Endothelial cell of umbilical vein (primary cell): ENCODE results near the gene TEX22. TPM values are rescaled to one million over a fixed set of nuclear protein-coding genes. Genes with fewer than 3 reads are reported as not detected.

Source experiments
- BruUV-seq: library from RNA; stranded (reverse); fragments of 400-500 nt; replicated peaks from 2 replicates; lab custom pipeline; 2021; lab: Mats Ljungman, UMichigan
- CTCF ChIA-PET: fragments of 300-600, 350-600 bp; sonication (Branson Sonifier 250); formaldehyde crosslinking; loops from one replicate; lab custom pipeline; 2021; ENCODE audit warnings: antibody characterized with exemption, inconsistent platforms; lab: Charles Lee
- POLR2A ChIA-PET: fragments of 300-600, 350-600 bp; sonication (Branson Sonifier 250); formaldehyde crosslinking; loops from one replicate; lab custom pipeline; 2021; ENCODE audit warnings: antibody characterized with exemption, inconsistent platforms; lab: Charles Lee
- DNase-seq: peaks from one replicate; pipeline ENCODE4 v3.0.0-alpha.2; 2011; ENCODE audit warnings: low read depth, low spot score
- FAIRE-seq: peaks from 2 replicates; lab custom pipeline; 2011; peaks lifted over from hg19 to GRCh38; lab: Jason Lieb, UNC
- H2AFZ ChIP-seq: 2 replicates; pipeline ENCODE4 v1.6.0; 2012; ENCODE audit warnings: low read depth, low read length, control low read depth, inconsistent platforms
- H3K27ac ChIP-seq: 2 replicates; pipeline ENCODE4 v1.5.1; 2011; ENCODE audit warnings: low read depth, mild to moderate bottlenecking, control low read depth, low read length, moderate library complexity; ENCODE audit not compliant: insufficient read depth
- H3K27me3 ChIP-seq, 2 experiments: 2 replicates each; pipeline versions ENCODE4 v1.6.0 to v1.6.1; 2011; ENCODE audit warnings: low read length in 2 of 2, mixed read lengths in 1 of 2; ENCODE audit not compliant: control insufficient read depth in 2 of 2, insufficient read depth in 2 of 2
- H3K36me3 ChIP-seq, 2 experiments: 2 replicates in 1 of 2; 3 replicates in 1 of 2; pipeline ENCODE4 v1.5.1; 2011; ENCODE audit warnings: low read length in 2 of 2, mild to moderate bottlenecking in 1 of 2, moderate library complexity in 1 of 2; ENCODE audit not compliant: control insufficient read depth in 2 of 2, insufficient read depth in 2 of 2; ENCODE audit errors: extremely low read depth in 1 of 2
- H3K4me1 ChIP-seq: 3 replicates; pipeline ENCODE4 v1.5.1; 2011; ENCODE audit warnings: mild to moderate bottlenecking, low read length; ENCODE audit not compliant: control insufficient read depth, insufficient read depth; ENCODE audit errors: extremely low read depth
- H3K4me2 ChIP-seq: 2 replicates; pipeline ENCODE4 v1.6.1; 2011; ENCODE audit warnings: low read length, control low read depth, mixed read lengths; ENCODE audit not compliant: insufficient read depth
- H3K4me3 ChIP-seq, 3 experiments: fragments of 200-600 bp in 1 of 3; sonication (generic), shearing (Covaris generic) in 1 of 3; replicated peaks in 1 of 3; 2 replicates each; pipeline ENCODE4 v1.5.1; 2011 to 2016; ENCODE audit warnings: control low read depth in 3 of 3, low read length in 3 of 3, mild to moderate bottlenecking in 2 of 3, inconsistent platforms in 1 of 3, low read depth in 1 of 3, moderate library complexity in 1 of 3; ENCODE audit not compliant: insufficient read depth in 1 of 3
- H3K79me2 ChIP-seq: 2 replicates; pipeline ENCODE4 v1.6.0; 2012; ENCODE audit warnings: low read length, inconsistent platforms; ENCODE audit not compliant: control insufficient read depth, insufficient read depth
- H3K9ac ChIP-seq: replicated peaks from 2 replicates; pipeline ENCODE3; 2011; ENCODE audit warnings: low read length, control low read depth; ENCODE audit not compliant: insufficient read depth; ENCODE audit errors: extremely low read depth
- H3K9me1 ChIP-seq: replicated peaks from 3 replicates; pipeline ENCODE4 v1.6.0; 2011; ENCODE audit warnings: mild to moderate bottlenecking, low read length; ENCODE audit not compliant: control insufficient read depth, insufficient read depth; ENCODE audit errors: extremely low read depth
- H3K9me3 ChIP-seq: replicated peaks from 2 replicates; pipeline ENCODE4 v1.5.1; 2012; ENCODE audit warnings: low read length, inconsistent platforms; ENCODE audit not compliant: control insufficient read depth, insufficient read depth
- H4K20me1 ChIP-seq: replicated peaks from 2 replicates; pipeline ENCODE3; 2011; ENCODE audit warnings: mild to moderate bottlenecking, low read length; ENCODE audit not compliant: control insufficient read depth, insufficient read depth; ENCODE audit errors: extremely low read depth
- EZH2 ChIP-seq: IDR thresholded peaks from 2 replicates; pipeline ENCODE4 v1.6.1; 2012; ENCODE audit warnings: borderline replicate concordance, low read depth, mild to moderate bottlenecking, moderate library complexity, low read length, inconsistent platforms; ENCODE audit not compliant: severe bottlenecking
- FOS ChIP-seq: IDR thresholded peaks from 2 replicates; pipeline ENCODE4 v1.6.1; 2011; ENCODE audit warnings: mild to moderate bottlenecking, low read length, moderate library complexity, borderline replicate concordance; ENCODE audit not compliant: insufficient read depth
- GATA2 ChIP-seq: IDR thresholded peaks from 2 replicates; pipeline ENCODE4 v1.7.0; 2011; ENCODE audit warnings: low read depth, mild to moderate bottlenecking, moderate library complexity, mixed read lengths, low read length; ENCODE audit not compliant: insufficient read length, insufficient read depth
- JUN ChIP-seq: IDR thresholded peaks from 2 replicates; pipeline ENCODE4 v1.6.1; 2011; ENCODE audit warnings: borderline replicate concordance, low read depth; ENCODE audit not compliant: insufficient read length, insufficient read depth
- MAX ChIP-seq: IDR thresholded peaks from 2 replicates; pipeline ENCODE4 v1.6.1; 2011; ENCODE audit not compliant: insufficient read depth, insufficient read length
- MYC ChIP-seq: IDR thresholded peaks from one replicate; pipeline ENCODE4 v1.6.1; 2011; ENCODE audit warnings: mild to moderate bottlenecking, low read depth, low read length
- POLR2A ChIP-seq: IDR thresholded peaks from 2 replicates; pipeline ENCODE4 v1.6.1; 2012; ENCODE audit warnings: low read depth, mild to moderate bottlenecking, control low read depth, low read length
- POLR2AphosphoS5 ChIP-seq: IDR thresholded peaks from 2 replicates; pipeline ENCODE4 v1.6.1; 2012; ENCODE audit warnings: low read depth, mild to moderate bottlenecking, control low read depth, low read length, moderate library complexity; ENCODE audit not compliant: insufficient read depth
- dilution Hi-C: fragments of 300-500 bp; cut with MboI; formaldehyde crosslinking; loops from one replicate; pipeline ENCODE4 v1.15.0; 2019; ENCODE audit warnings: low sequenced_read_pairs; ENCODE audit not compliant: extremely low pct_ligation_motif_present
- intact Hi-C: fragments of 100-400 bp; cut with micrococcal nuclease; formaldehyde crosslinking; loops from one replicate; pipeline ENCODE4 v1.10.0; 2022
- polyA plus RNA-seq, 4 experiments: library from polyadenylated mRNA; depleted of rRNA in 3 of 4; stranded (reverse) in 3 of 4; unstranded in 1 of 4; fragments of >200 nt; gene quantifications; 2 replicates each; pipeline versions ENCODE4 v1.2.1 to v1.2.3, GENCODE V29; 2011 to 2012; ENCODE audit warnings: missing spikeins in 1 of 4
- total RNA-seq: library from RNA; stranded (reverse); gene quantifications from 2 replicates; pipeline ENCODE4 v1.2.3, GENCODE V29; 2021
- TF ChIP-seq, protein P1 (sequence below), 2 donors: IDR thresholded peaks; 1 replicate in 1 of 2; 2 replicates in 1 of 2; pipeline ENCODE4 v1.5.1; 2011; ENCODE audit warnings: low read length in 2 of 2, mild to moderate bottlenecking in 2 of 2, moderate library complexity in 2 of 2, control low read depth in 1 of 2, inconsistent platforms in 1 of 2, low read depth in 1 of 2; ENCODE audit not compliant: insufficient read depth in 1 of 2; ENCODE audit errors: extremely low read depth in 1 of 2

The TEX22 gene
- total and polyA plus RNA-seq, 2 donors (not counting 3 experiments of a cell fraction or from before 2014, with no cell fraction given) = 0.06 to 1.1 TPM

DNA sequence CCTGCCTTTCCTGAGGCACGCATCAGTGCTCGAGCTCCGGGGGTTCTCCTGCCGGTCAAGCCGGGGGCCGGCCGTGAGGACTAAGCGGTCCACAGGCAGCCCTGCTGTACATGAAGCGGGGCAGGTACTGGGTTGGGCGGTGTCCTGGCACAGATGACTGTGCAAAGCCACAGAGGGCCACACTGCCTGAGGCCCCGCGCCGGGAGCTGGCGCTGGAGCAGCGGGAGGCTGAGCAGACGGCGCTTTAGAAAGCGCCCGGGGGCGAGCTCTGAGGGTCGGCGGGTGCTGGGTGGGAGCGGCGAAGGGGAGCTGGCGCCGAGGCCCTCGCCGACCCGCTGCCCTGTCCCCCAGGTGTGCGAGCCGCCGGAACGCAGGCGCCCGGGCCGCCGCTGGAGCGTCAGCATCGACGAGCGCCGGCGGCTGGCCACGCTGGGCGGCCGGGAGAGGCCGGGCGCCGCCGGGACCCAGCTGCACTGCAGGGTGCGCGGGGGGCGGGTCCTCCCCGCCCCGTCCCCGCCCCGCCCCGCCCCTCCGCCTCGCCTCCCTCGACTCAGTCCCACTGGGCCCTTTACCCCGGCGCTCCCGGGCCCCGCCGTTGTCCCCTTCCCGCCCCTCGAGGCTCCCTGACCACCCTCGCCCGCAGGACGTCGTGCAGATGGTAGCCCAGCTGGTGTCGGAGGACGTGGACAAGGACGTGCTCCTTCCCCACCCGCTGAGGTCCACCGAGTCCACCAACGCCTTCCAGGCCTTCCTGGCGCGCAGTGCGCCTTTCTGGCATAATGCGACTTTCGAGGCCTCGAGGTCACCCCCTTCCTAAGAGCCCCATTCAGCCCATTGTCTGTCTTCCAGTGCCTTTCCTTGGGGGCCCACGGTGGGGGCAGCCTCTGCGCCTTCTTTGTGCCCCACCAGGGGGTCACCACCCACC lies 12.9 kb downstream of the TEX22 start:
- FAIRE-seq = peak; percentile 48
- H3K36me3 ChIP-seq = no peaks in the 10 kb centered on the region
- H3K9me1 ChIP-seq = no peaks in the 10 kb centered on the region
- peaks cover 6% of the 10 kb centered on the region for H3K4me1 ChIP-seq
- DNase-seq = peak; percentile 24
- H4K20me1 ChIP-seq = no peaks in the 10 kb centered on the region
- peak overlapping the region in 1 of 3 experiments; percentile 25 for H3K4me3 ChIP-seq
- dilution Hi-C loops (no loop called here), intact Hi-C loops (loop anchor here (10.0 kb wide), 1 partner anchor 106 kb away; the partner anchor contains the start of gene BRF1)
- no peak overlapping the region for H3K27ac ChIP-seq
- no peak overlapping the region for H3K9ac ChIP-seq
- no TSS peak for BruUV-seq
- POLR2A ChIA-PET = interaction anchor here (0.5 to 0.8 kb wide), 3 partner anchors 12 to 79 kb away, joined by 3 to 4 read pairs (median 3); no protein-coding TSS in a partner anchor
- H3K9me3 ChIP-seq = no peaks in the 10 kb centered on the region
- CTCF ChIA-PET = interaction anchor here (0.7 to 1.9 kb wide), 9 partner anchors 8 to 321 kb away, joined by 3 to 12 read pairs (median 4); no protein-coding TSS in a partner anchor
- H3K27me3 ChIP-seq = peaks cover 6% of the 10 kb centered on the region in 2 experiments
- no peak for TF ChIP-seq FOS
- TF ChIP-seq POLR2A = no peak
- TF ChIP-seq, protein P1, sequence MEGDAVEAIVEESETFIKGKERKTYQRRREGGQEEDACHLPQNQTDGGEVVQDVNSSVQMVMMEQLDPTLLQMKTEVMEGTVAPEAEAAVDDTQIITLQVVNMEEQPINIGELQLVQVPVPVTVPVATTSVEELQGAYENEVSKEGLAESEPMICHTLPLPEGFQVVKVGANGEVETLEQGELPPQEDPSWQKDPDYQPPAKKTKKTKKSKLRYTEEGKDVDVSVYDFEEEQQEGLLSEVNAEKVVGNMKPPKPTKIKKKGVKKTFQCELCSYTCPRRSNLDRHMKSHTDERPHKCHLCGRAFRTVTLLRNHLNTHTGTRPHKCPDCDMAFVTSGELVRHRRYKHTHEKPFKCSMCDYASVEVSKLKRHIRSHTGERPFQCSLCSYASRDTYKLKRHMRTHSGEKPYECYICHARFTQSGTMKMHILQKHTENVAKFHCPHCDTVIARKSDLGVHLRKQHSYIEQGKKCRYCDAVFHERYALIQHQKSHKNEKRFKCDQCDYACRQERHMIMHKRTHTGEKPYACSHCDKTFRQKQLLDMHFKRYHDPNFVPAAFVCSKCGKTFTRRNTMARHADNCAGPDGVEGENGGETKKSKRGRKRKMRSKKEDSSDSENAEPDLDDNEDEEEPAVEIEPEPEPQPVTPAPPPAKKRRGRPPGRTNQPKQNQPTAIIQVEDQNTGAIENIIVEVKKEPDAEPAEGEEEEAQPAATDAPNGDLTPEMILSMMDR (IDR thresholded peaks at IDR 0.05; ENCODE audit: extremely low read depth in 1 of 2, insufficient read depth in 1 of 2, low read depth in 1 of 2, low read length in 2 of 2) = no peak
- TF ChIP-seq MAX = no peak
- TF ChIP-seq JUN = no peak
- TF ChIP-seq EZH2 = peak; percentile 52
- no peak for TF ChIP-seq MYC
- TF ChIP-seq GATA2 = no peak
- peak; percentile 37 for TF ChIP-seq POLR2AphosphoS5
- H3K4me2 ChIP-seq = peak overlapping the region; percentile 62
- no peaks in the 10 kb centered on the region for H3K79me2 ChIP-seq
- peak overlapping the region; percentile 44 for H2AFZ ChIP-seq
